ENCODE data around the gene C1orf210.
A peak's percentile ranks its signal among the peaks of the same experiment; 100 is the strongest.

The C1orf210 gene

GRCh38 chr1:43294761-43295160 lies 9.4 kb upstream of the C1orf210 start:
- H3K79me2 ChIP-seq (ENCODE audit: insufficient read depth, low read depth), result no peaks in the 10 kb centered on the region
- no peaks in the 10 kb centered on the region for H3K36me3 ChIP-seq (ENCODE audit: insufficient read depth)
- H3K4me2 ChIP-seq, result peak overlapping the region; percentile 56; the same call in 1 of the 2 replicates
- H3K27me3 ChIP-seq (ENCODE audit: insufficient read depth, low read depth), result no peaks in the 10 kb centered on the region
- H4K20me1 ChIP-seq (ENCODE audit: insufficient read depth), result no peaks in the 10 kb centered on the region
- H3K9ac ChIP-seq, result no peak overlapping the region
- no peak overlapping the region for H3K27ac ChIP-seq
- peaks cover 23% of the 10 kb centered on the region for H3K4me1 ChIP-seq (ENCODE audit: low read depth, poor library complexity, severe bottlenecking)
- H3K4me3 ChIP-seq (IDR thresholded peaks at IDR 0.05; ENCODE audit: insufficient read depth, low read depth, low read length), result no peak overlapping the region
- no peak overlapping the region for H2AFZ ChIP-seq (ENCODE audit: low read depth)
- TF ChIP-seq CTCF (conservative IDR thresholded peaks at IDR 0.05; ENCODE audit: low read depth, low read length), result no peak

DNA sequence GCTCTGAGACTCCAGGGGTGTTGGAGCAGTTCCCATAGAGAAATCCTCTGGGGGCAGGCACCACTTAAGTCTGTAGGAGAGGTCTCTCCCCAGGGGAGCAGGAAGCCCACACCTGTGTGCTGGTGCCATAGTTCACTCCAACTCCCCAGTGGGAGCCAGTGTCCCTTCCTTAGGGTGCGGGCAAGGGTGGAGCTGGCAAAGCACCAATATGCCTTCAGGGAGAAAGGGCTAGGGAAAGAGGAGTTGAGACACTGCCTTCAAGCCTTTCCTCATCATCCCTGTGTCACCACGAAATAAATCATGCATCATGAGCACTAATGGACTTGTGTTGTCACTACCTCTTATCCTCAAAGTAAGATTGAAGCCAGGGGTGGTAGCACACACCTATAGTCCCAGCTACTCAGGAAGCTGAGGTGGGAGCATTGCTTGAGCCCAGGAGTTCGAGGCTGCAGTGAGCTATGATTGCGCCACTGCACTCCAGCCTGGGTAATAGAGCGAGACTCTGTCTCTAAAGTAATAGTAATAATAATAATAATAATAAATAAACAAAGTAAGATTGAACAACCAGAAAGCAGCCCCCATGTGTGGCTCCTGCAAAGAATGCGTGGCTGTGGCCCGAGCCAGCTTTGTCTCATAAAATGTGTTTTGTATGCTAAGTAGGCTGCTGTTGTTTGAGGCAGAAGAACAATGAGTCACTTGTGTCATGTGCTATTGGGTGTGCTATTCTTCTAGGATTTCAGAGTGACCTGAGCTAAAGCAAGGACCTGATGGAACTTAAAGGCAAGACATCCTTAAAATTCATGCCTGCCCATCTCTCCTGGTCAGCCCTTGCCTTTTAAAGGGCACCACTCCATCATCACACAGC lies 8.7 kb upstream of the C1orf210 start:
- no peak overlapping the region for H3K4me3 ChIP-seq (IDR thresholded peaks at IDR 0.05; ENCODE audit: insufficient read depth, low read depth, low read length)
- no peak overlapping the region for H3K27ac ChIP-seq
- no peaks in the 10 kb centered on the region for H4K20me1 ChIP-seq (ENCODE audit: insufficient read depth)
- H3K36me3 ChIP-seq (ENCODE audit: insufficient read depth), result no peaks in the 10 kb centered on the region
- H3K4me1 ChIP-seq (ENCODE audit: low read depth, poor library complexity, severe bottlenecking), result peaks cover 23% of the 10 kb centered on the region
- 0 out of 2 replicates have a peak overlapping the region, but pooled peaks have one; percentile 56 for H3K4me2 ChIP-seq
- no peaks in the 10 kb centered on the region for H3K79me2 ChIP-seq (ENCODE audit: insufficient read depth, low read depth)
- no peak overlapping the region for H2AFZ ChIP-seq (ENCODE audit: low read depth)
- no peak overlapping the region for H3K9ac ChIP-seq
- TF ChIP-seq CTCF (conservative IDR thresholded peaks at IDR 0.05; ENCODE audit: low read depth, low read length), result no peak
- no peaks in the 10 kb centered on the region for H3K27me3 ChIP-seq (ENCODE audit: insufficient read depth, low read depth)

DNA sequence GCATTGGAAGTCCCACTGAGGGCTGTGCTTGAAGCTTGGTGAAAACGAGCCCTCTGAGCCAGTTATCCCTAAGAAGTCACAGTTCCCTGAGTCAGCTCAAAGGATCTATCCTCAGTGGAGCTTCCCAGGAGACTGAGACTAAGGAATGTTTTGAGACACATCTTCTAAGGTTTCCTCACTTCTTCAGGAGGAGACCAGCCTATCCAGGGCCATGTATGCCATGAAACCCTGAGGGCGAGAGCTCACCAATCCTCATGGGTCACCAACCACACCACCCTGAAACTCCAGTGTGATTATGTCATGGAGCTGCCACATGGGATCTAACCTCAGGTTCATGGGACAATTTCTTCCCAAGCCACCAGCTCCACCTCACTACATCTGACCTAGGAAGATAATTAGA lies 7.8 kb upstream of the C1orf210 start:
- peaks cover 23% of the 10 kb centered on the region for H3K4me1 ChIP-seq (ENCODE audit: low read depth, poor library complexity, severe bottlenecking)
- TF ChIP-seq CTCF (conservative IDR thresholded peaks at IDR 0.05; ENCODE audit: low read depth, low read length), result no peak
- no peak overlapping the region for H2AFZ ChIP-seq (ENCODE audit: low read depth)
- no peak overlapping the region for H3K4me3 ChIP-seq (IDR thresholded peaks at IDR 0.05; ENCODE audit: insufficient read depth, low read depth, low read length)
- H3K27me3 ChIP-seq (ENCODE audit: insufficient read depth, low read depth), result no peaks in the 10 kb centered on the region
- H3K79me2 ChIP-seq (ENCODE audit: insufficient read depth, low read depth), result no peaks in the 10 kb centered on the region
- H4K20me1 ChIP-seq (ENCODE audit: insufficient read depth), result no peaks in the 10 kb centered on the region
- H3K27ac ChIP-seq, result no peak overlapping the region
- H3K9ac ChIP-seq, result no peak overlapping the region
- no peak overlapping the region for H3K4me2 ChIP-seq
- H3K36me3 ChIP-seq (ENCODE audit: insufficient read depth), result no peaks in the 10 kb centered on the region

- Histone ChIP-seq H3K27ac (no peak overlapping the region), H3K79me2 (ENCODE audit: insufficient read depth, low read depth) (no peaks in the 10 kb centered on the region), H2AFZ (ENCODE audit: low read depth) (no peak overlapping the region), H3K9ac (no peak overlapping the region), H4K20me1 (ENCODE audit: insufficient read depth) (no peaks in the 10 kb centered on the region), H3K27me3 (ENCODE audit: insufficient read depth, low read depth) (no peaks in the 10 kb centered on the region), H3K4me1 (ENCODE audit: low read depth, poor library complexity, severe bottlenecking) (peaks cover 23% of the 10 kb centered on the region), H3K36me3 (ENCODE audit: insufficient read depth) (no peaks in the 10 kb centered on the region), H3K4me2 (no peak overlapping the region), H3K4me3 (IDR thresholded peaks at IDR 0.05; ENCODE audit: insufficient read depth, low read depth, low read length) (no peak overlapping the region)
- TF ChIP-seq CTCF (conservative IDR thresholded peaks at IDR 0.05; ENCODE audit: low read depth, low read length), result no peak
These were observed 7.3 kb upstream of the C1orf210 start for GRCh38 chr1:43292679-43293078.

All from KMS-11 (cell line).